HG02571 (cell line): ENCODE measurements around the gene ZFR2.

Experiments used
- ATAC-seq: cut with Tn5 transposase; IDR thresholded peaks from one replicate; pipeline ENCODE4 v1.9.1; 2021; ENCODE audit warnings: mild to moderate bottlenecking, moderate library complexity; ENCODE audit not compliant: unreplicated experiment

Gene ZFR2

GRCh38 chr19:3792114-3792513 lies 76.7 kb downstream of the ZFR2 start:
- no peak for ATAC-seq

- ATAC-seq: no peak
Observed at GRCh38 chr19:3790941-3791340, 77.9 kb downstream of the ZFR2 start.

- no peak for ATAC-seq
Observed at GRCh38 chr19:3790209-3790734, 78.6 kb downstream of the ZFR2 start.

- ATAC-seq: no peak
Observed at GRCh38 chr19:3788996-3789778, 79.7 kb downstream of the ZFR2 start.

GRCh38 chr19:3785938-3786824 lies 82.7 kb downstream of the ZFR2 start, which contains the start of gene MATK:
TSS of gene MATK (minus strand) at chr19:3786381. CDS start at chr19:3785135, 1,246 bp downstream.
- no peak for ATAC-seq

- no peak for ATAC-seq
Observed at GRCh38 chr19:3785451-3785937, 83.3 kb downstream of the ZFR2 start.

GRCh38 chr19:3784607-3785450 lies 84.0 kb downstream of the ZFR2 start:
- ATAC-seq: no peak

GRCh38 chr19:3783660-3784584 lies 84.9 kb downstream of the ZFR2 start:
- ATAC-seq: no peak

- ATAC-seq: no peak
Observed at GRCh38 chr19:3782903-3783302, 85.9 kb downstream of the ZFR2 start.

- no peak for ATAC-seq
Observed at GRCh38 chr19:3782330-3782729, 86.5 kb downstream of the ZFR2 start.

- no peak for ATAC-seq
Observed at GRCh38 chr19:3781603-3782002, 87.2 kb downstream of the ZFR2 start.

- ATAC-seq: no peak
Observed at GRCh38 chr19:3780786-3781304, 88.0 kb downstream of the ZFR2 start.

GRCh38 chr19:3778899-3779723 lies 89.7 kb downstream of the ZFR2 start:
- ATAC-seq: no peak

GRCh38 chr19:3778104-3778867 lies 90.6 kb downstream of the ZFR2 start:
- ATAC-seq: no peak

GRCh38 chr19:3776479-3777040 lies 92.3 kb downstream of the ZFR2 start:
- ATAC-seq: no peak

- no peak for ATAC-seq
Observed at GRCh38 chr19:3775831-3776230, 93.0 kb downstream of the ZFR2 start.

- no peak for ATAC-seq
Observed at GRCh38 chr19:3775374-3775711, 93.5 kb downstream of the ZFR2 start.
